Measurements from ENCODE around the gene ICAM4.

The ICAM4 gene

DNA sequence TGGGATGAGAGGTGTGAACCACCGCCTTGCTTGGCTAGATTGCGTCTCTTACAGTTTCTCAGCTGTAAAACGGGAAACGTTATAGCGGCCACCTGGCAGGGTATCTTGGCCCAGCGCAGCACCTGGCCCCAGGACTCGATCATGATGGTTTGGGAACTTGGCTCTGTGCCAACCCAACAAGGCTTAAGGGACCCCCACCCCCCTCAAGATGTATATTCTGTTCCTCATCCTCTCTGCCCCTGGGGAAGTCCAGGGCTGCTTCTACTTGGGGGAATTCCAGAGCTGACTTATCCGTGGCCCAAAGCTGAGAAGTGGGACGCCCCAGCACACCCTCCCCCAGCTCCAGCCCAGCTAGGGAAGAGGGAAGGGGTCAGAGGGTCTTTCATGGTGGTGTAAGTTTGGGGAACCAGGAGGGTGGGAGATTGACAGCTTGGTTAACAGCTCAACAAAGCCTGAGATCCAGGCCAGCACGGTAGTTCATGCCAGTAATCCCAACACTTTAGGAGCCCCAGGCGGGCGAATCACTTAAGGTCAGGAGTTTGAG, 15.1 kb upstream of the ICAM4 start:
- no peak for DNase-seq (ENCODE audit: low spot score)
- peaks cover 0 to 31% (median 20%) of the 10 kb centered on the region in 3 experiments for H3K27me3 ChIP-seq (ENCODE audit: control insufficient read depth in 3 of 3, insufficient read depth in 3 of 3, low read depth in 1 of 3, low read length in 3 of 3)

GRCh38 chr19:10274589-10274988, 12.2 kb upstream of the ICAM4 start:
- H4K8ac ChIP-seq (ENCODE audit: low read depth, low read length), result no peak overlapping the region
- no peak overlapping the region for H4K91ac ChIP-seq (ENCODE audit: low read depth, low read length, poor library complexity)
- no peak overlapping the region for H2AFZ ChIP-seq (ENCODE audit: low read length)
- no peak overlapping the region for H3K4me3 ChIP-seq (ENCODE audit: low read length in 2 of 2)
- no peak for DNase-seq (ENCODE audit: low spot score)
- WGBS, 2 donors (ENCODE audit: extremely low coverage in 2 of 2, insufficient read length in 2 of 2, insufficient replicate concordance in 1 of 2), result no CpG with 5 or more reads among the region's 10 CpGs
- no peak overlapping the region for H2BK120ac ChIP-seq (ENCODE audit: low read depth, low read length)
- peak overlapping the region; percentile 12 for H3K9ac ChIP-seq (ENCODE audit: low read depth, low read length, poor library complexity)
- H2AK5ac ChIP-seq (ENCODE audit: low read depth, low read length), result no peak overlapping the region
- H3K27ac ChIP-seq (replicated peaks; ENCODE audit: low read length), result no peak overlapping the region
- no peak overlapping the region for H3K4ac ChIP-seq (ENCODE audit: low read length)
- H3K14ac ChIP-seq (ENCODE audit: low read length), result no peak overlapping the region
- peaks cover 0 to 30% (median 20%) of the 10 kb centered on the region in 3 experiments for H3K27me3 ChIP-seq (ENCODE audit: control insufficient read depth in 3 of 3, insufficient read depth in 3 of 3, low read depth in 1 of 3, low read length in 3 of 3)
- H3K4me1 ChIP-seq (ENCODE audit: control insufficient read depth in 2 of 2, insufficient read depth in 1 of 2, low read depth in 1 of 2, low read length in 2 of 2), result peaks cover 8 to 16% of the 10 kb centered on the region in 2 donors
- H3K4me2 ChIP-seq (ENCODE audit: insufficient read depth, low read length, poor library complexity, severe bottlenecking), result no peak overlapping the region
- H3K23ac ChIP-seq (ENCODE audit: low read depth, low read length, poor library complexity), result no peak overlapping the region
- H2BK15ac ChIP-seq (ENCODE audit: low read length), result no peak overlapping the region
- H3K9me3 ChIP-seq (replicated peaks in 1 of 2; ENCODE audit: control insufficient read depth in 2 of 2, insufficient read depth in 1 of 2, low read depth in 1 of 2, low read length in 2 of 2), result no peaks in the 10 kb centered on the region
- H3K79me1 ChIP-seq (ENCODE audit: low read depth, low read length), result no peaks in the 10 kb centered on the region
- no peak overlapping the region for H2BK12ac ChIP-seq (ENCODE audit: low read length)
- H2BK5ac ChIP-seq (ENCODE audit: low read length), result no peak overlapping the region
- H3K36me3 ChIP-seq (replicated peaks in 1 of 2; ENCODE audit: control insufficient read depth in 2 of 2, insufficient read depth in 2 of 2, low read length in 2 of 2), result peaks cover 0 to 29% of the 10 kb centered on the region in 2 donors
- H3K18ac ChIP-seq (ENCODE audit: low read length), result no peak overlapping the region

More for the DNA sequence above, 15.1 kb upstream of the ICAM4 start:
- H2BK120ac ChIP-seq (ENCODE audit: low read depth, low read length), result no peak overlapping the region
- no peaks in the 10 kb centered on the region for H3K9me3 ChIP-seq (replicated peaks in 1 of 2; ENCODE audit: control insufficient read depth in 2 of 2, insufficient read depth in 1 of 2, low read depth in 1 of 2, low read length in 2 of 2)
- H3K4me2 ChIP-seq (ENCODE audit: insufficient read depth, low read length, poor library complexity, severe bottlenecking), result no peak overlapping the region
- H4K8ac ChIP-seq (ENCODE audit: low read depth, low read length), result no peak overlapping the region
- peak overlapping the region; percentile 99 for H2BK15ac ChIP-seq (ENCODE audit: low read length)
- no peak overlapping the region for H3K14ac ChIP-seq (ENCODE audit: low read length)
- H3K4me1 ChIP-seq (ENCODE audit: control insufficient read depth in 2 of 2, insufficient read depth in 1 of 2, low read depth in 1 of 2, low read length in 2 of 2), result peaks cover 8 to 18% of the 10 kb centered on the region in 2 donors
- no CpG with 5 or more reads among the region's 12 CpGs for WGBS, 2 donors (ENCODE audit: extremely low coverage in 2 of 2, insufficient read length in 2 of 2, insufficient replicate concordance in 1 of 2)
- no peak overlapping the region for H3K9ac ChIP-seq (ENCODE audit: low read depth, low read length, poor library complexity)
- H3K36me3 ChIP-seq (replicated peaks in 1 of 2; ENCODE audit: control insufficient read depth in 2 of 2, insufficient read depth in 2 of 2, low read length in 2 of 2), result peaks cover 0 to 13% of the 10 kb centered on the region in 2 donors
- peak overlapping the region; percentile 16 for H2BK12ac ChIP-seq (ENCODE audit: low read length)
- H3K79me1 ChIP-seq (ENCODE audit: low read depth, low read length), result no peaks in the 10 kb centered on the region
- H2AFZ ChIP-seq (ENCODE audit: low read length), result peak overlapping the region; percentile 93
- no peak overlapping the region for H3K4ac ChIP-seq (ENCODE audit: low read length)
- peak overlapping the region in 1 of 2 donors; percentile 50 for H3K4me3 ChIP-seq (ENCODE audit: low read length in 2 of 2)
- no peak overlapping the region for H3K18ac ChIP-seq (ENCODE audit: low read length)
- H2AK5ac ChIP-seq (ENCODE audit: low read depth, low read length), result peak overlapping the region; percentile 52
- H2BK5ac ChIP-seq (ENCODE audit: low read length), result no peak overlapping the region
- no peak overlapping the region for H3K27ac ChIP-seq (replicated peaks; ENCODE audit: low read length)
- H3K23ac ChIP-seq (ENCODE audit: low read depth, low read length, poor library complexity), result peak overlapping the region; percentile 52
- H4K91ac ChIP-seq (ENCODE audit: low read depth, low read length, poor library complexity), result no peak overlapping the region

DNA sequence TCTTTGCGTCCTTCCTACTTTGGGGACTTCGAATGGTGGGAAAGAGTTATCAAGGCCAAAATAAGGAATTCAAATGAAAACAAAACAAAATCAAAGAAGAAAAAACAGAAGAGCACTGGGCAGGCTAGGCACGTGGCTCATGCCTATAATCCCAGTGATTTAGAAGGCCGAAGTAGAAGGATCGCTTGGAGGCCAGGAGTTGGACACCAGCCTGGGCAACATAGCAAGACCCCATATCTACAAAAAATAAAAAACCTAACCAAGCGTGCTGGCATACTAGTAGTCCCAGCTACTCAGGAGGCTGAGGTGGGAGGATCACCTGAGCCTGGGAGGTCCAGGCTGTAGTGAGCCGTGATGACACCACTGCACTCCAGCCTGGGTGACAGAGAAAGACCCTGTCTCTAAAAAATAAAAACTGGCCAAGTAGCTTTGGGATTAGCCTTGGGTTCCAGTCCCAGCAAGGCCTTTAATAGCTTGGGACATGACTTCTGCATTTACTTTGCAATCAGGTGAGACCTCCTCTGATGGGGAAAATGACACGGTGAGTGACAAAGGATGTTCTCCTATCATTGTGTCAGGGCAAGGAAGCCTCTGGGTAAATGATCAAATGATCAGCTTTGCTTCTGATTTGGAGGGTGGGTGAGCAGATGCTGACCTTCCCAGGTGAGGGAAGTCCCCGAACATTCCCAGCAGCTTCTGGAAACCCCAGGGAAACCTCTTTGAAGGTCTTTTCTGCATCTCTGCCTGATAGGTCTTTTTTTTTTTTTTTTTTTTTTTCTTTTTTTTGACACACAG, 8.8 kb upstream of the ICAM4 start:
- Histone ChIP-seq H3K27ac (replicated peaks; ENCODE audit: low read length) (no peak overlapping the region), H4K8ac (ENCODE audit: low read depth, low read length) (no peak overlapping the region), H2BK15ac (ENCODE audit: low read length) (no peak overlapping the region), H3K4me2 (ENCODE audit: insufficient read depth, low read length, poor library complexity, severe bottlenecking) (no peak overlapping the region), H2BK12ac (ENCODE audit: low read length) (no peak overlapping the region), H2AK5ac (ENCODE audit: low read depth, low read length) (no peak overlapping the region), H3K79me1 (ENCODE audit: low read depth, low read length) (no peaks in the 10 kb centered on the region), H2BK5ac (ENCODE audit: low read length) (no peak overlapping the region), H3K9me3 (replicated peaks in 1 of 2; ENCODE audit: control insufficient read depth in 2 of 2, insufficient read depth in 1 of 2, low read depth in 1 of 2, low read length in 2 of 2) (no peaks in the 10 kb centered on the region), H2BK120ac (ENCODE audit: low read depth, low read length) (no peak overlapping the region), H2AFZ (ENCODE audit: low read length) (no peak overlapping the region), H3K18ac (ENCODE audit: low read length) (no peak overlapping the region), H4K91ac (ENCODE audit: low read depth, low read length, poor library complexity) (no peak overlapping the region), H3K36me3 (replicated peaks in 1 of 2; ENCODE audit: control insufficient read depth in 2 of 2, insufficient read depth in 2 of 2, low read length in 2 of 2) (peaks cover 0 to 52% of the 10 kb centered on the region in 2 donors), H3K4ac (ENCODE audit: low read length) (no peak overlapping the region), H3K14ac (ENCODE audit: low read length) (no peak overlapping the region), H3K9ac (ENCODE audit: low read depth, low read length, poor library complexity) (no peak overlapping the region), H3K27me3 (ENCODE audit: control insufficient read depth in 3 of 3, insufficient read depth in 3 of 3, low read depth in 1 of 3, low read length in 3 of 3) (peaks cover 0 to 4% (median 0%) of the 10 kb centered on the region in 3 experiments), H3K4me1 (ENCODE audit: control insufficient read depth in 2 of 2, insufficient read depth in 1 of 2, low read depth in 1 of 2, low read length in 2 of 2) (no peaks in the 10 kb centered on the region), H3K4me3 (ENCODE audit: low read length in 2 of 2) (no peak overlapping the region), H3K23ac (ENCODE audit: low read depth, low read length, poor library complexity) (no peak overlapping the region)
- no peak for DNase-seq (ENCODE audit: low spot score)
- WGBS, 2 donors (ENCODE audit: extremely low coverage in 2 of 2, insufficient read length in 2 of 2, insufficient replicate concordance in 1 of 2), result no CpG with 5 or more reads among the region's 9 CpGs

DNA sequence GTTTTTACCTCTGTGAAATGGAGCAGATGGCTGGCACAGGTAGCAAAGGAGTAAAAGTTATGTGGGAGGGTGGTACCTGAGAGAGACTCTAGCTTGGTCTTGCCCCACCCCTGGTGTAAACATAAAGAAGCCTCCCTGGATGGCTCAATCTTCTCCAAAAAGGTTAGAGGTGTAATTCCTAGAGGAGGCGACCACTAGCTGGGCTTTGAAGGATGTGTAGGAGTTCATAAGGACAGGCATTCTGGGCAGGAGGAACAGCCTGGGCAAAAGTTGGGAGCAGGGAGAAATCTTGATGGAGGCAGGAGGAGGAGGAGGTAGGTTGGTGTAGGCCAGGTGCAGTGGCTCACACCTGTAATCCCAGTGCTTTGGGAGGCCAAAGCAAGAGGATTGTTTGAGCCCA, 7.8 kb upstream of the ICAM4 start:
- peaks cover 0 to 4% (median 0%) of the 10 kb centered on the region in 3 experiments for H3K27me3 ChIP-seq (ENCODE audit: control insufficient read depth in 3 of 3, insufficient read depth in 3 of 3, low read depth in 1 of 3, low read length in 3 of 3)
- no peak overlapping the region for H2AK5ac ChIP-seq (ENCODE audit: low read depth, low read length)
- no peaks in the 10 kb centered on the region for H3K79me1 ChIP-seq (ENCODE audit: low read depth, low read length)
- H2BK15ac ChIP-seq (ENCODE audit: low read length), result no peak overlapping the region
- H3K4me1 ChIP-seq (ENCODE audit: control insufficient read depth in 2 of 2, insufficient read depth in 1 of 2, low read depth in 1 of 2, low read length in 2 of 2), result no peaks in the 10 kb centered on the region
- no peak overlapping the region for H3K27ac ChIP-seq (replicated peaks; ENCODE audit: low read length)
- DNase-seq (ENCODE audit: low spot score), result no peak
- H3K4ac ChIP-seq (ENCODE audit: low read length), result no peak overlapping the region
- H3K14ac ChIP-seq (ENCODE audit: low read length), result no peak overlapping the region
- H2AFZ ChIP-seq (ENCODE audit: low read length), result no peak overlapping the region
- no peak overlapping the region for H3K4me2 ChIP-seq (ENCODE audit: insufficient read depth, low read length, poor library complexity, severe bottlenecking)
- no peak overlapping the region for H4K91ac ChIP-seq (ENCODE audit: low read depth, low read length, poor library complexity)
- no peak overlapping the region for H3K18ac ChIP-seq (ENCODE audit: low read length)
- H2BK5ac ChIP-seq (ENCODE audit: low read length), result no peak overlapping the region
- no peak overlapping the region for H2BK120ac ChIP-seq (ENCODE audit: low read depth, low read length)
- no peak overlapping the region for H2BK12ac ChIP-seq (ENCODE audit: low read length)
- H3K36me3 ChIP-seq (replicated peaks in 1 of 2; ENCODE audit: control insufficient read depth in 2 of 2, insufficient read depth in 2 of 2, low read length in 2 of 2), result peaks cover 0 to 61% of the 10 kb centered on the region in 2 donors
- no peaks in the 10 kb centered on the region for H3K9me3 ChIP-seq (replicated peaks in 1 of 2; ENCODE audit: control insufficient read depth in 2 of 2, insufficient read depth in 1 of 2, low read depth in 1 of 2, low read length in 2 of 2)
- no peak overlapping the region for H4K8ac ChIP-seq (ENCODE audit: low read depth, low read length)
- no peak overlapping the region for H3K4me3 ChIP-seq (ENCODE audit: low read length in 2 of 2)
- H3K23ac ChIP-seq (ENCODE audit: low read depth, low read length, poor library complexity), result no peak overlapping the region
- no peak overlapping the region for H3K9ac ChIP-seq (ENCODE audit: low read depth, low read length, poor library complexity)
- WGBS, 2 donors (ENCODE audit: extremely low coverage in 2 of 2, insufficient read length in 2 of 2, insufficient replicate concordance in 1 of 2), result no CpG with 5 or more reads among the region's 1 CpG

Measured in neuronal stem cell (in vitro differentiated cells).